Chondrocyte (in vitro differentiated cells): ENCODE results near the gene INVS. TPM values are rescaled to one million over a fixed set of nuclear protein-coding genes. Genes with fewer than 3 reads are reported as not detected.
"Not testable (repeated sequence)": the region's sequence is repeated elsewhere in the genome, so short reads cannot be mapped to it uniquely, and the experiment has no call there.

Experiments used
- DNase-seq: peaks from one replicate; pipeline ENCODE4 v3.0.0; 2021; ENCODE audit warnings: mixed read lengths, low spot score
- H3K27ac Mint-ChIP-seq: one replicate; pipeline ENCODE4 v1.8.0; 2021; ENCODE audit warnings: mild to moderate bottlenecking, moderate library complexity, mixed read lengths; ENCODE audit not compliant: unreplicated experiment
- H3K27me3 Mint-ChIP-seq: 2 replicates; pipeline ENCODE4 v1.8.0; 2021; ENCODE audit warnings: low read depth, mixed read lengths
- H3K36me3 Mint-ChIP-seq: 2 replicates; pipeline ENCODE4 v1.8.0; 2021; ENCODE audit warnings: low read depth, mixed read lengths
- H3K4me1 Mint-ChIP-seq: 2 replicates; pipeline ENCODE4 v1.8.0; 2021; ENCODE audit warnings: low read depth, mild to moderate bottlenecking, mixed read lengths
- H3K4me3 Mint-ChIP-seq: one replicate; pipeline ENCODE4 v1.8.0; 2021; ENCODE audit warnings: mild to moderate bottlenecking, moderate library complexity, mixed read lengths; ENCODE audit not compliant: unreplicated experiment
- H3K9me3 Mint-ChIP-seq: 2 replicates; pipeline ENCODE4 v1.8.0; 2021; ENCODE audit warnings: low read depth, mixed read lengths
- total RNA-seq: library from RNA; stranded (reverse); gene quantifications from 3 replicates; pipeline ENCODE4 v1.2.1, GENCODE V29; 2021
- TF ChIP-seq, protein P1 (sequence below): fragments of 200-600 bp; sonication (generic); IDR thresholded peaks from 2 replicates; pipeline ENCODE4 v1.5.0; 2021; ENCODE audit warnings: antibody characterized with exemption, mild to moderate bottlenecking, moderate library complexity

The INVS gene
- total RNA-seq, 1 donor from 2014 or later = 16.0 TPM

DNA sequence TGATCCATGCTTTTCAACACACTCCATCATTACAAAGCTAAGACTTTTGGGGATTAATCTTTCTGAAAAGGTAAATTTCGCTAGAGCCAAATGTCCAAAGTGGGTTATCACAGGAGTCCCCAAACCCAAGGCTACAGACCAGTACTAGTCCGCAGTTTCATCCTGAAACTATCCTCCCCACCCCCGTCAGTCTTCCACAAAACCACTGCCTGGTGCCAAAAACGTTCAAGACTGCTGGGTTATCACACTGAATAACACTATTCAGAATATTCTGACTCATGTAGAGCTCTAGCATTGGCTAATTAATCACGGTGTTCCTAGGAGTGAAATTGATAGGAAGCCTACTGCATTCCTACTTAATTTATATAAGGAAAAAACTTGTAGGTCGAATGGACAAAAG lies 24.9 kb upstream of the INVS start:
- Mint-ChIP-seq H3K36me3 (no peaks in the 10 kb centered on the region), H3K4me3 (no peak overlapping the region), H3K27ac (no peak overlapping the region), H3K27me3 (no peaks in the 10 kb centered on the region), H3K4me1 (peaks cover 15% of the 10 kb centered on the region), H3K9me3 (no peaks in the 10 kb centered on the region)
- no peak for DNase-seq
- TF ChIP-seq, protein P1, sequence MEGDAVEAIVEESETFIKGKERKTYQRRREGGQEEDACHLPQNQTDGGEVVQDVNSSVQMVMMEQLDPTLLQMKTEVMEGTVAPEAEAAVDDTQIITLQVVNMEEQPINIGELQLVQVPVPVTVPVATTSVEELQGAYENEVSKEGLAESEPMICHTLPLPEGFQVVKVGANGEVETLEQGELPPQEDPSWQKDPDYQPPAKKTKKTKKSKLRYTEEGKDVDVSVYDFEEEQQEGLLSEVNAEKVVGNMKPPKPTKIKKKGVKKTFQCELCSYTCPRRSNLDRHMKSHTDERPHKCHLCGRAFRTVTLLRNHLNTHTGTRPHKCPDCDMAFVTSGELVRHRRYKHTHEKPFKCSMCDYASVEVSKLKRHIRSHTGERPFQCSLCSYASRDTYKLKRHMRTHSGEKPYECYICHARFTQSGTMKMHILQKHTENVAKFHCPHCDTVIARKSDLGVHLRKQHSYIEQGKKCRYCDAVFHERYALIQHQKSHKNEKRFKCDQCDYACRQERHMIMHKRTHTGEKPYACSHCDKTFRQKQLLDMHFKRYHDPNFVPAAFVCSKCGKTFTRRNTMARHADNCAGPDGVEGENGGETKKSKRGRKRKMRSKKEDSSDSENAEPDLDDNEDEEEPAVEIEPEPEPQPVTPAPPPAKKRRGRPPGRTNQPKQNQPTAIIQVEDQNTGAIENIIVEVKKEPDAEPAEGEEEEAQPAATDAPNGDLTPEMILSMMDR = no peak

DNA sequence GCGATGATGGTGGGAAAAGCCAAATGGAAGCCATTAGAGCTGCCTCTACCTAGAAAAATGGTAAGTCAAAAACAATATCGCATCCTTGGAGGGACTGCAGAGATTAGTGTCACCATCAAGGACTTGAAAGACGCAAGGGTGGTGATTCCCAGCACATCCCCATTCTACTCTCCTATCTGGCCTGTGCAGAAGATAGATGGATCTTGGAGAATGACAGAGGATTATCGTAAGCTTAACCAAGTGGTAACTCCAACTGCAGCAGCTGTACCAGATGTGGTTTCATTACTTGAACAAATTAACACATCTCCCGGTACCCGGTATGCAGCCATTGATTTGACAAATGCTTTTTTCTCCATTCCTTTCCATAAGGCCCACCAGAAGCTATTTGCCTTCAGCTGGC lies 24.1 kb upstream of the INVS start:
- DNase-seq = no peak
- Mint-ChIP-seq H3K4me1 (peaks cover 15% of the 10 kb centered on the region), H3K9me3 (no peaks in the 10 kb centered on the region), H3K27me3 (no peaks in the 10 kb centered on the region), H3K4me3 (no peak overlapping the region), H3K36me3 (no peaks in the 10 kb centered on the region), H3K27ac (no peak overlapping the region)
- TF ChIP-seq, protein P1 = no peak

DNA sequence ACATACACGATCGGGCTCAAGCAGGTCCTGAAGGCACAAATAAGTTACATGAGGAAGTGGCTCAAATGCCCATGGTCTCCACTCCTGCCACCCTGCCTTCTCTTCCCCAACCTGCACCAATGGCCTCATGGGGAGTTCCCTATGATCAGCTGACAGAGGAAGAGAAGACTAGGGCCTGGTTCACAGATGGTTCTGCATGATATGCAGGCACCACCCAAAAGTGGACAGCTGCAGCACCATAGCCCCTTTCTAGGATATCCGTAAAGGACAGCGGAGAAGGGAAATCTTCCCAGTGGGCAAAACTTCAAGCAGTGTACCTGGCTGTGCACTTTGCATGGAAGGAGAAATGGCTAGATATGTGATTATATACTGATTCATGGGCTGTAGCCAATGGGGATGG lies 22.8 kb upstream of the INVS start:
- H3K4me3 Mint-ChIP-seq, DNase-seq, H3K36me3 Mint-ChIP-seq, H3K27ac Mint-ChIP-seq, H3K27me3 Mint-ChIP-seq, H3K9me3 Mint-ChIP-seq: not testable (repeated sequence)
- peaks cover 10% of the 10 kb centered on the region for H3K4me1 Mint-ChIP-seq

DNA sequence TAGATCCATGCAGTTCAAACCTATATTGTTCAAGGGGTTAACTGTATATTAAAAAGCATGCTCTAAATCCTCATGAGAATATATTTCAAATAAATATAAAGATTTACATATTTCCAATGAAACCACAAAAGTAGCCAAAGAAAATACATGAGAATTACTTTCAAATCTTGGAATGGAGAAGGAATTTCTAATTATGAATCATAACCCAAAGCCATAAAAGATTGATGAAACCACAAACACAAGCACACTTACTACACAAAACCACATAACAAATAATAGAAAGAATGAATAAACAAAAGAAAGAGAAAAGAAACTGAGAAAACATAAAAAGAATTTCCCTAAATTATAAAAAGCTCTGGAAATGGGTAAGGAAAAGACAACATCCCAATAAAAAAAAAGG lies 16.3 kb upstream of the INVS start:
- H3K27me3 Mint-ChIP-seq = no peaks in the 10 kb centered on the region
- DNase-seq = no peak
- no peaks in the 10 kb centered on the region for H3K9me3 Mint-ChIP-seq
- H3K4me3 Mint-ChIP-seq = no peak overlapping the region
- no peaks in the 10 kb centered on the region for H3K36me3 Mint-ChIP-seq
- H3K4me1 Mint-ChIP-seq = peaks cover 41% of the 10 kb centered on the region
- TF ChIP-seq, protein P1 = no peak
- H3K27ac Mint-ChIP-seq = no peak overlapping the region

DNA sequence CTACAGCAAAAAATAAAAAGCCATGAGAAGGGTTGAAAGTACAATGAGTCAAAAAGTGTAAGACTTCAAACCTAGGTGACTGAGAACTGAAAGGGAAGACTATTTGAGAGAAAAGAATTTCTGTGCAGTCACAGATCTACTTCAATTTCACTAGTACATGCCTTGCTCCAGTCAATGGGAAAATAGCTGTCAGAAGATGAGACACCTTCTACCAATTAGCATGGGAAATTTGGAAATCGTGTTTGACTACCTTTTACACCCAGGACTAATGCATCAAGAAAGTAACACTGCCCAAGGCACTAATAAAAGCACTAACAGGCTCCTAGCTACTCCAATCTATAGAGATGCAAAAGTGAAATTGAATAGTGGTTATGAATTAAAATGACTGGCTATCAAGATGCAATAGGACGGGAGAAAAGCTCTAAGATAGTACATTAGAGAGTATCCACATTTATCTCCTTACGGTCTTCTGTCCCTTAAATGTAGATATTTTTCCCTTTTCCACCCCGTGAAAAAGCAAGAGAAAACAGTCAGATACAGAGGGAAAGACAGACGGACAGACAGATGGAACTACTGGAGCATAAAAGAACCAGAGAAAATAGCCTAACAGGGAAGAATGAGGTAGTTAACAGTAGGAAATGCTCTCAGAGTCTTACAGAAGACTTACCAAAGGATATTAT lies 15.5 kb upstream of the INVS start:
- H3K27me3 Mint-ChIP-seq = no peaks in the 10 kb centered on the region
- DNase-seq = no peak
- TF ChIP-seq, protein P1 = no peak
- no peaks in the 10 kb centered on the region for H3K36me3 Mint-ChIP-seq
- peaks cover 46% of the 10 kb centered on the region for H3K4me1 Mint-ChIP-seq
- H3K27ac Mint-ChIP-seq = no peak overlapping the region
- H3K4me3 Mint-ChIP-seq = no peak overlapping the region
- no peaks in the 10 kb centered on the region for H3K9me3 Mint-ChIP-seq

DNA sequence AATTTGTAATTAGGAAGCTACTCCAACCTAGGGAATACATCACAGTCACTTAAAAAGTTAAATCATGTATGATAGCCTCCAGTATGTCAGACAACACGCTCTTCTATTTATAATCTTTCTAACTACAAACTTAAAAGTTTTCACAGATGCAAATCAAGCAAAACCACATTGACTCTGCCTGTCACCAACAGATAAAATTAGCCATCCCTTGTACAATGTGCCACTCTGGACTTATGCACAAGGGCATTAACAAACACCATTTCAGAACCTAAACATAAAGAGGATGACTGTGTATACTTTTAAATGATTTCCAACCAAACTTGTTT lies 15.0 kb upstream of the INVS start:
- H3K36me3 Mint-ChIP-seq = no peaks in the 10 kb centered on the region
- TF ChIP-seq, protein P1 = no peak
- H3K9me3 Mint-ChIP-seq = no peaks in the 10 kb centered on the region
- H3K27ac Mint-ChIP-seq = no peak overlapping the region
- no peak for DNase-seq
- peaks cover 46% of the 10 kb centered on the region for H3K4me1 Mint-ChIP-seq
- H3K27me3 Mint-ChIP-seq = no peaks in the 10 kb centered on the region
- H3K4me3 Mint-ChIP-seq = no peak overlapping the region
